Globus pallidus (tissue), 1 donor: ENCODE results near the gene SCMH1.
A peak's percentile ranks its signal among the peaks of the same experiment; 100 is the strongest.

Source experiments
- DNase-seq: peaks from one replicate; pipeline ENCODE4 v3.0.0-alpha.2; 2015; ENCODE audit warnings: low spot score

Gene SCMH1

DNA sequence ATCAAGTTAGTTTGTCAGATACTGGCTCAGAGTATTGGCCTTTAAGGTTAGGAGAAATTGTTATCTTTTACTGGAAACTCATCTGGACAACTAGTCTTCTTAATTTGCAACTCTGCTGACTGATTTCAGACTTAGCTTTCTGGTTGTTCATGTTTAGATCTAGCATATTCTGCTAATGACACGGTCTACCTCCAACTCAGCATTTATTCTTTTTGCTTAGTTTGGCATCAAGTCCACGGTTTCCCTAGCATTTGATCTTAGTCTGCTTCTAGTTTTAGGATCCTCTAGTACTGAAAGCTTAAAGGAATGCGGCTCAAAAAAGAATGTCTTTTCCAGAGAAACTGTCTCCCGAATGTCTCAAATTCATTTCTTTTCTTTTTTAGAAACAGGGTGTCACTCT lies 145.0 kb downstream of the SCMH1 start:
- no peak for DNase-seq

DNA sequence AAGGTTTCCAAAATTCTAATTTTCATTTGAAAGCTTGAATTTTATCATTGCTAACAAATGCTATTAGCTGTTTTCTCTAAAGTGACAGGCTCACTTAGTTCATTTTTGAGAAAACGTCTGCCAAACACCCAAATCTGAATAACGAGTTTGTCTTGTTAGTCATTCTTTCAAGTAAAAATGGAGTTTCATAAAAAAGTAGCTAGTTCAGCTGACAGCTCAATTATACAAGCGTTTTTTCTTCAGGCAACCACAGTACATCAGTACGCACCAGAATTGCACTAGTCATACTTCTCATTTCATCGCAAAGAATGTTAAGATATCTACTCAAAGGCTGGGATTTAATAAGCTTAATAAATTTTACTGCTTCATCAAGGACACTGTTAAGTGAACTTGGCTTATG lies 148.3 kb downstream of the SCMH1 start:
- no peak for DNase-seq

DNA sequence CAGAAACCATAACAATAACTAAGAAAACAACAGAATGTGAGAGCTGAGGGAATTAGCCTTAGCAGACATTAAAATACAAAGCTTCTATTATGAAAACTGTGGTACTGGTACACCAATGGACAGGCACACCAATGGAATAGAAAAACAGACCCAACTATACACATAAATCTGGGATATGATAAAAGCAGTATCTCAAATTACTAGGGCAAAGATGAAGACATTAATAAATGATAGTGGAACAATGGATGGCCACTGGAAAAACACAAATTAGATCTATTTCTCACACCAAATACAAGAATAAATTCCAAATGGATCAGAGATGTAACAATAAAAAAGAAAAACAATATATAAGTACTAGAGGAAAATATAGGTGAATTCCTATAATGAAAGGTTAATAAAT lies 155.2 kb downstream of the SCMH1 start:
- DNase-seq: no peak

- DNase-seq: no peak
These were observed 163.5 kb downstream of the SCMH1 start for GRCh38 chr1:41078616-41079015.

- DNase-seq: no peak
These were observed 163.9 kb downstream of the SCMH1 start for GRCh38 chr1:41078193-41078592.

- no peak for DNase-seq
These were observed 168.1 kb downstream of the SCMH1 start for GRCh38 chr1:41073971-41074370.

DNA sequence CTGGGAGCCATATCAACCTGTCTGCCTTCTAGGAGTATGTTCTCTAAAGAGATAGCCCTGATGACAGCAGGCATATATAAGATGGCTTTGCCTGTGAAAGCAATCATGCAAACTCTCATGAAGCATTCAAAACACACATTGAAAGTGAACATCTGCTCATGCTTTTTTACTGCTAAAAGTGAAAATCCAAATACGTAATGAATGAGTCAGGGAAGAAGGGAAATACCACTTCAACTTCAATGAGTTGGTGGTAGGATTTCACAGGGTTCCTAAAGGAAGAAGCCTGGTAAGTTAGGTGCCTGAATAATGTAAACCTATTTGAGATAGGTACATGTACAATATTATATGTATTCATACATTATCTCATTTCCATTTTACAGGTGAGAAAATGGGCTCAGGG lies 170.1 kb downstream of the SCMH1 start:
- no peak for DNase-seq

GRCh38 chr1:41056907-41057306 lies 185.2 kb downstream of the SCMH1 start:
- no peak for DNase-seq

- peak; percentile 24 for DNase-seq
These were observed 188.8 kb downstream of the SCMH1 start for GRCh38 chr1:41053316-41053715.

DNA sequence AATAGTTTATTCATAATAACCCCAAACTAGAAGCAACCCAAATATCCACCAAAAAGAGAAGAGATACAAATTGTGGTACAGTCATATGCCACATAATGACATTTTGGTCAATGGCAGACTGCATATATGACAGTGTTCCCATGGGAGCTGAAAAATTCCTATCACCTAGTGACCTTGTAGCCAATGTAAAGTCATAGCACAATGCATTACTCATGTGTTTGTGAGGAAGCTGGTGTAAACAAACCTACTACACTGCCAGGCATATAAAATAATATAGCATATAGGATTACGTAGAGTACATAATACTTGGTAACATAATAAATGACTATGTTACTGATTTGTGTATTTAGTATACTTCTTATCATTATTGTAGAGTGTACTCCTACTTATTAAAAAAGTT lies 191.1 kb downstream of the SCMH1 start:
- no peak for DNase-seq

DNA sequence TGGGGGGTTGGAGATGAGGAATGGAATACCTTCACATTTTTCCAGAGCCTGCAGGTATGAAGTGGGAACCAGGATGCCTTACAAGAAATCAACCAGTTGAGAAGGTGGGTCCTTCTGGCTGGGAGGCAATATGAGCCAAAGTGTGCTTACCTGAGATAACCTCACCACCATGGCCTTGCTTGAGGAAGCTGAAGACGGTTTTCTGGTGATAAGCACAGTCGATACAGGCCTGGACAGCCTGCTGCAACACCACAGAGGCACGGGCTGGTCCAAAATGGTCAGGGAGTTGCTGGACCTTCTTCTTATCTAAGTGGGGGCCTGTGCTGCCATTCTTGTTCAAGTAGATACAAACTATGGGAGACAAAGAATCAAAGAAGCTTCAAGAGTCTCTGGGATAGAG lies 193.6 kb downstream of the SCMH1 start:
- no peak for DNase-seq

GRCh38 chr1:41046347-41046775 lies 195.7 kb downstream of the SCMH1 start:
- no peak for DNase-seq

DNA sequence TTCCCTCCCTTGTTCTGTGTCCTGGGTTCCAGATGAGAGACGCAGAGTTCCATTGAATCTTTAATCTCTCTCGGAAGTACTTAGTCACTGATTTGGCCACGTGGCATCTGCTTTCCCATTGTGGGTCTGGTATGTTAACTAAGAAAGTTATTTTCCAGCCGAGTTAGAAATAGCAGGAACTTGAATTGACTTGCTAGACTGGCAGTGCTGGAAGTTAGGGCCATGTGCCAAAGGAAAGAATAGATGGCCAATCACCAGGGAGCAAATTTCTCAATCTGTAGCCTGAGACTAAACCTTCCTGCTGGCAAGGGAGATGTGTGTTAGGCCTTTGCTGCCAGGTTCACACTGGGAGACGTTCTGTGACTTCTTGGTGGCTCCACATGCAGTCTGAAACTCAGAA lies 196.4 kb downstream of the SCMH1 start:
- DNase-seq: peak; percentile 12

GRCh38 chr1:41044187-41044586 lies 197.9 kb downstream of the SCMH1 start:
- no peak for DNase-seq

GRCh38 chr1:41041614-41042270 lies 200.4 kb downstream of the SCMH1 start:
- no peak for DNase-seq

GRCh38 chr1:41038110-41038509 lies 204.0 kb downstream of the SCMH1 start:
- DNase-seq: no peak

- no peak for DNase-seq
These were observed 204.8 kb downstream of the SCMH1 start for GRCh38 chr1:41037116-41037903.

DNA sequence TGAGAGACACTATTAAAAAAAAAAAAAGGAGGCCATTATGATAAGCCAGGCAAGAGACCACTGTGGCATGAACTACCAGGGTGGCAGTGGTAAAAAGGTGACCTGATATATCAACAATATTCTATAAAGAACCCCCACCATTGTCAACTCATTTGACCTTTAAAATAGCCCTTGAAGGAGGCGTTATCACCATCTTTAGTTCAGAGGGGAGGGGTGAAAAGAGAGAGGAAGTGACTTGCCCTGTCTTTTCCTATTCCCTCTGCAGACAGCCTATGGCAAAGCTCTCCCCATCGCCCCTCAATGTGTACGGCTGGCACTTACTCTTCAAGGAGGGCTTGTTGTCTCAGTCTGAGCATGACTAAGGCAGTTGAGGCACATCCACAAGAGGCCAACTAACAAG lies 208.8 kb downstream of the SCMH1 start:
- no peak for DNase-seq

GRCh38 chr1:41032147-41032546 lies 210.0 kb downstream of the SCMH1 start:
- no peak for DNase-seq

GRCh38 chr1:41030872-41031616 lies 211.1 kb downstream of the SCMH1 start:
- no peak for DNase-seq

DNA sequence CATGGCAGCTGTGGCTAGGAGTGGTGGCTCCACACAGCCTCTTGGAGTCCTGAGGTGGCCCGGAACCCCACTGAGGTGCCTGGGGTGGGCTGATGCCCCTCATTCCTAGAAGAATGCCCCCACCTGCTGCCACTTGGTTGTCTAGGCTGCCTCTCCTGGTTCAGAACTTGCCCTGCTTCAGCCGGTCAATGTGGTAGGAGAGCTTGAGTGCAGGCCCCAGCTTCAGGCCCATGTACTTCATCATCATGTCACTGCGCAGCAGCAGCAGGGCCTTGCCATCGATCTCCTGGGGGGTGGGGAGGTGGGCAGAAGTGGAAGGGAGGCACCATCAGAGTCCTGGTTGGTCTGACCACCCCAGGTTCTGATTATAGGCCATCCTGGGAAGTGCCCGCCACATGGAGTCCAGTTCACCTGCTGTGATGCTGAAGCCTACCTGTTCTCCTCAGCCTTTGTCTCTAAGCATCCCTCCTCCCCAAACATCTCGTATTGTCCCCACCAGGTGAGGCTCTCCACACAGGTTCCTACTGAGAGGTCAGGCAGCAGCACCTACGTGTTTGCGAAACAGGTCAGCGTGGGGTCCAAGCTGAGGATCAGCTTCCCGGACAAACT lies 214.0 kb downstream of the SCMH1 start:
- no peak for DNase-seq

DNA sequence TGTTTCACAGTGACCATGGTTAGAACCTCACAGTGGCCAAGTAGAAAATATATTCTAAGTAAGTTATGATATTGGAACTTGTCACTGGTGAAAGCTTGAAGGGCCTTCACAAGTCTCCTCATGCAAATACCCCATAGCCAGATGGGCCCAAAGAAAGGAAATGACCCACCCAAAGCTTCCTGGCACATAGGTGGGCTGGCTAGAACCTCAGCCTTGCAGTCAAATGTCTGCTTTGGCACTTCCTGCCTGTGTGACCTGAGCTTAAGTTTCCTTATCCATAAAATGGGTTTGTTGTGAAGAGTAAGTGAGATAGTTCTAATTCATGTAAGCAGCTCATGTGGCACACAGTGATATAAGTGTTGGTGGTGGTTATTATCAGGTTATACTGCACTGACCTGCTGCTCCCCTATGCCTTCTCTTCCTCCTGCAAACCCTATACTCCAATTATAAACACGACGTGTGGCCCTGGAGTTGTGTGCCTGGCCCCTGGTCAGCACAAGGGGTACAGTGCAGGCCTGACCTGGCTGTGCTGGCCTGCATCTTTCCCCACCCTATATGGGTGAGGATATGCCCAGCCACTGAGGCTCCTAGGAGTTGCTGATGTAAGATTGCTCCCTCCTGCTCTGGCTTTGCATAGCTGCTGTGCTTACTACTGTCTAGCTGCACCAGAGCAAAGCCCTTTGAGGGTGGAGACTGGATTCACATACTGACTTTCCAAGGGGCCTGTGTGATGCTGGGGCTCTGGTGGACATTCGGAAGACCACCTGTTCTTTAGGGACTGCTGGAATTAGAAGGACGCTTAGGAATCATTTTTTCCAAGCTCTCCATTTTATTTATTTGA lies 215.9 kb downstream of the SCMH1 start:
- no peak for DNase-seq
